ENCODE data around the gene GPR62. TPM values are rescaled to one million over a fixed set of nuclear protein-coding genes. Genes with fewer than 3 reads are reported as not detected.

Gene GPR62
- total RNA-seq, 2 donors from 2014 or later, result 0.12 to 0.82 TPM

- TF ChIP-seq, protein P1, sequence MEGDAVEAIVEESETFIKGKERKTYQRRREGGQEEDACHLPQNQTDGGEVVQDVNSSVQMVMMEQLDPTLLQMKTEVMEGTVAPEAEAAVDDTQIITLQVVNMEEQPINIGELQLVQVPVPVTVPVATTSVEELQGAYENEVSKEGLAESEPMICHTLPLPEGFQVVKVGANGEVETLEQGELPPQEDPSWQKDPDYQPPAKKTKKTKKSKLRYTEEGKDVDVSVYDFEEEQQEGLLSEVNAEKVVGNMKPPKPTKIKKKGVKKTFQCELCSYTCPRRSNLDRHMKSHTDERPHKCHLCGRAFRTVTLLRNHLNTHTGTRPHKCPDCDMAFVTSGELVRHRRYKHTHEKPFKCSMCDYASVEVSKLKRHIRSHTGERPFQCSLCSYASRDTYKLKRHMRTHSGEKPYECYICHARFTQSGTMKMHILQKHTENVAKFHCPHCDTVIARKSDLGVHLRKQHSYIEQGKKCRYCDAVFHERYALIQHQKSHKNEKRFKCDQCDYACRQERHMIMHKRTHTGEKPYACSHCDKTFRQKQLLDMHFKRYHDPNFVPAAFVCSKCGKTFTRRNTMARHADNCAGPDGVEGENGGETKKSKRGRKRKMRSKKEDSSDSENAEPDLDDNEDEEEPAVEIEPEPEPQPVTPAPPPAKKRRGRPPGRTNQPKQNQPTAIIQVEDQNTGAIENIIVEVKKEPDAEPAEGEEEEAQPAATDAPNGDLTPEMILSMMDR (IDR thresholded peaks at IDR 0.05), result no peak
- Histone ChIP-seq H3K9me3 (no peaks in the 10 kb centered on the region), H3K4me1 (peaks cover 0 to 19% of the 10 kb centered on the region in 2 donors), H3K27me3 (no peaks in the 10 kb centered on the region), H3K36me3 (no peaks in the 10 kb centered on the region), H3K4me3 (no peak overlapping the region), H3K27ac (no peak overlapping the region)
- DNase-seq (ENCODE audit: low spot score), result no peak
Observed at GRCh38 chr3:51945926-51946705, 9.1 kb upstream of the GPR62 start.

DNA sequence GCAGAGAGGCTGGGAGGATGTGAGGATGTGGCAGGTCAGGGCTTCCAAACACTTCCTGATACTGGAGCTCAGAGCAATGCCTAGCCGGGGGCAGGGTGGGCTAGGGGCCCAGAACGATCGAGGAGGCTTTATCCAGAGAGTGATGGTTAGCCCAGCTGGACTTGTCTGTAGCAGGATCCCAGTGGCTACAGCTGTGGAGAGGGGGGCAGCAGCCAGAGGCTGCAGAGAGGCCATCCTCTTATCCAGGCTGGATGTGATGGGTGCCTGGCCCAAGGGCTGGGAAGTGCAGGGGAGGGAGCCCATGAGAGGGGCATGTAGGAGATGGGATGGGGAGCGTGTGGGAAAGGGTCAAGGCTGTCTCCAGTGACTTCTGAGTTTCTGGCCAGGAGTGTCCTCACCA, 8.4 kb upstream of the GPR62 start:
- no peak for DNase-seq (ENCODE audit: low spot score)
- H3K9me3 ChIP-seq, result no peaks in the 10 kb centered on the region
- H3K36me3 ChIP-seq, result no peaks in the 10 kb centered on the region
- TF ChIP-seq, protein P1 (IDR thresholded peaks at IDR 0.05), result no peak
- H3K27me3 ChIP-seq, result no peaks in the 10 kb centered on the region
- H3K4me3 ChIP-seq, result no peak overlapping the region
- no peak overlapping the region for H3K27ac ChIP-seq
- H3K4me1 ChIP-seq, result peaks cover 0 to 14% of the 10 kb centered on the region in 2 donors

DNA sequence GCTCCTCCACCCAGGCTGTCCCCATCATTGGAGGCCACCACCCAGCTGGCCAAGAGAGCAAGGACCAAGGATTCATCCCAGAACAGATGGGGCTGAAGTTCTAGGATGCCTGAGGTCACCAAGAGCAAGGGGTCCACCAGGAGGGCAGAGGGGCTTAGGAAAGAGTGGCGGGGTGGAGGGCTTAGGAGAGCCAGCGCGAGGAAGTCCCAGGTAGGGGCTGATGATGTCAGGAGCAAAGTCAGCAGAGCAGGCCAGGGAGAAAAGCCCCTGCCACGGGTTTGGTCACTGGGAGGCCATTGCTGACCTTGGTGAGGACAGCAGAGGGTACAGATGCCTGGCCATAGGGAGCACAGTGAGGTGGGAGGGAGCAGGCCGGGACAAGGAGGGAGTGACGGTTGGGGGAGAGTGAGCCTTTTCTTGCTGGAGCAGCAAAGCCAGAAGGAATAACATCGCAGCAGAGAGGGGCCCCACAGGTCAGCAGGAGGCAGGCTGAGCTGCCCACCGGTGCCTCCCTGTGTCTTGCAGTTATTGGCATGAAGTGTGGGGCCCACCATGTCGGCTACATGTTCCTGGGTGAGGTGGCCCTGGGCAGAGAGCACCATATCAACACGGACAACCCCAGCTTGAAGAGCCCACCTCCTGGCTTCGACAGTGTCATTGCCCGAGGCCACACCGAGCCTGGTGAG, 7.8 kb upstream of the GPR62 start:
- Histone ChIP-seq H3K4me1 (peaks cover 0 to 13% of the 10 kb centered on the region in 2 donors), H3K27me3 (no peaks in the 10 kb centered on the region), H3K36me3 (no peaks in the 10 kb centered on the region), H3K4me3 (no peak overlapping the region), H3K9me3 (no peaks in the 10 kb centered on the region), H3K27ac (no peak overlapping the region)
- TF ChIP-seq, protein P1 (IDR thresholded peaks at IDR 0.05), result no peak
- no peak for DNase-seq (ENCODE audit: low spot score)

- DNase-seq (ENCODE audit: low spot score), result no peak
- no peak overlapping the region for H3K27ac ChIP-seq
- H3K4me3 ChIP-seq, result no peak overlapping the region
- peaks cover 0 to 5% of the 10 kb centered on the region in 2 donors for H3K4me1 ChIP-seq
- H3K9me3 ChIP-seq, result no peaks in the 10 kb centered on the region
- TF ChIP-seq, protein P1 (IDR thresholded peaks at IDR 0.05), result no peak
- no peaks in the 10 kb centered on the region for H3K36me3 ChIP-seq
- no peaks in the 10 kb centered on the region for H3K27me3 ChIP-seq
Observed at GRCh38 chr3:51948016-51948580, 7.1 kb upstream of the GPR62 start.

DNA sequence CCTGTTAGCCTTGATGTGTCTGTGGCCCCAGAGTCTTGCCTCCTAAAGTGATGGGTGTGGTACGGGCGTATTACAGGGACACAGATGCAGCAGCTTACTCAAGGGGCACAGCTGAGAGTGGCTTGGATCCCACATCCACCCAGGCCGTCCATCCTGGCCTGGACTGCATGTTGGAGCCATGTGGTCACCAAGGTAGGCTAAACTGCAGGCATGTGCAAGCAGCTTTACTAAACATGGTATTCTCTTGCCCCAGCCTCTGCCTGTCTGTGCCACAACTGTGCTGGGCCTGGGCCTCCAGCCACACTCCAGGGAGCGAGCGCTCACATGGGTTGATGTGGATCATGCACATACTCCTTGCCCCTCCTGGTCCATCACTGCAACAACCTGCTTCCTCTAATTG, 6.1 kb upstream of the GPR62 start:
- Histone ChIP-seq H3K4me1 (no peaks in the 10 kb centered on the region), H3K9me3 (no peaks in the 10 kb centered on the region), H3K27ac (no peak overlapping the region), H3K36me3 (no peaks in the 10 kb centered on the region), H3K27me3 (no peaks in the 10 kb centered on the region), H3K4me3 (no peak overlapping the region)
- TF ChIP-seq, protein P1 (IDR thresholded peaks at IDR 0.05), result no peak
- DNase-seq (ENCODE audit: low spot score), result no peak
